Astrocyte (in vitro differentiated cells and primary cell): ENCODE measurements around the gene TSTD2.

ENCODE experiments used
- EZH2 ChIP-seq: IDR thresholded peaks from 2 replicates; pipeline ENCODE4 v1.6.1; 2012; ENCODE audit warnings: mild to moderate bottlenecking, low read length, inconsistent platforms; ENCODE audit not compliant: insufficient read depth
- TF ChIP-seq, protein P1 (sequence below): IDR thresholded peaks from 2 replicates; pipeline ENCODE4 v1.5.1; 2011; ENCODE audit warnings: low read depth, mild to moderate bottlenecking, inconsistent platforms, low read length, moderate library complexity; ENCODE audit not compliant: insufficient read depth

GRCh38 chr9:97633859-97634490, 807 bp upstream of the TSTD2 start:
- no peak for TF ChIP-seq EZH2
- TF ChIP-seq, protein P1, sequence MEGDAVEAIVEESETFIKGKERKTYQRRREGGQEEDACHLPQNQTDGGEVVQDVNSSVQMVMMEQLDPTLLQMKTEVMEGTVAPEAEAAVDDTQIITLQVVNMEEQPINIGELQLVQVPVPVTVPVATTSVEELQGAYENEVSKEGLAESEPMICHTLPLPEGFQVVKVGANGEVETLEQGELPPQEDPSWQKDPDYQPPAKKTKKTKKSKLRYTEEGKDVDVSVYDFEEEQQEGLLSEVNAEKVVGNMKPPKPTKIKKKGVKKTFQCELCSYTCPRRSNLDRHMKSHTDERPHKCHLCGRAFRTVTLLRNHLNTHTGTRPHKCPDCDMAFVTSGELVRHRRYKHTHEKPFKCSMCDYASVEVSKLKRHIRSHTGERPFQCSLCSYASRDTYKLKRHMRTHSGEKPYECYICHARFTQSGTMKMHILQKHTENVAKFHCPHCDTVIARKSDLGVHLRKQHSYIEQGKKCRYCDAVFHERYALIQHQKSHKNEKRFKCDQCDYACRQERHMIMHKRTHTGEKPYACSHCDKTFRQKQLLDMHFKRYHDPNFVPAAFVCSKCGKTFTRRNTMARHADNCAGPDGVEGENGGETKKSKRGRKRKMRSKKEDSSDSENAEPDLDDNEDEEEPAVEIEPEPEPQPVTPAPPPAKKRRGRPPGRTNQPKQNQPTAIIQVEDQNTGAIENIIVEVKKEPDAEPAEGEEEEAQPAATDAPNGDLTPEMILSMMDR = no peak
